ENCODE results near the gene FGF10.

- no peak for TF ChIP-seq EP300 (IDR thresholded peaks at IDR 0.05)
- TF ChIP-seq POLR2A (IDR thresholded peaks at IDR 0.05): no peak
Observed at GRCh38 chr5:44331471-44332050, 57.7 kb downstream of the FGF10 start.

Measured in stomach (tissue), 4 donors.